Breast epithelium (tissue), 4 donors: ENCODE results near the gene PPP6C. TPM values are rescaled to one million over a fixed set of nuclear protein-coding genes. Genes with fewer than 3 reads are reported as not detected.
"Not testable (repeated sequence)": the region's sequence is repeated elsewhere in the genome, so short reads cannot be mapped to it uniquely, and the experiment has no call there.

Source experiments
- DNase-seq, 2 donors: peaks; one replicate each; pipeline ENCODE4 v3.0.0-alpha.2; 2019; ENCODE audit warnings: low spot score in 2 of 2
- H3K27ac ChIP-seq, 2 donors: fragments of 200-600 bp; sonication (generic) in 1 of 2; one replicate each; pipeline ENCODE4 v1.5.1; 2016 to 2019; ENCODE audit warnings: mild to moderate bottlenecking in 1 of 2
- H3K27me3 ChIP-seq, 2 donors: fragments of 200-600 bp; sonication (generic) in 1 of 2; one replicate each; pipeline versions ENCODE4 v1.5.1 to v1.6.0; 2017 to 2019; ENCODE audit warnings: control low read depth in 1 of 2, mild to moderate bottlenecking in 1 of 2
- H3K36me3 ChIP-seq: fragments of 200-600 bp; one replicate; pipeline ENCODE4 v1.5.1; 2019
- H3K4me1 ChIP-seq, 2 donors: fragments of 200-600 bp; sonication (generic); one replicate each; pipeline ENCODE4 v1.5.1; 2016 to 2019; ENCODE audit warnings: control low read depth in 1 of 2
- H3K4me3 ChIP-seq, 3 donors: fragments of 200-600 bp; sonication (generic); 1 replicate in 2 of 3; 2 replicates in 1 of 3; pipeline ENCODE4 v1.5.1; 2016 to 2019; ENCODE audit warnings: mild to moderate bottlenecking in 3 of 3, moderate library complexity in 2 of 3
- H3K9me3 ChIP-seq, 2 donors: fragments of 200-600 bp; sonication (generic) in 1 of 2; one replicate each; pipeline ENCODE4 v1.5.1; 2016 to 2019; ENCODE audit warnings: control low read depth in 1 of 2
- CTCF ChIP-seq, 3 donors: fragments of 450-650 bp; IDR thresholded peaks; one replicate each; pipeline ENCODE4 v1.5.1; 2016 to 2017; ENCODE audit warnings: antibody characterized with exemption in 3 of 3, mild to moderate bottlenecking in 3 of 3, moderate library complexity in 3 of 3
- POLR2A ChIP-seq: fragments of 450-650 bp; IDR thresholded peaks from one replicate; pipeline ENCODE4 v1.6.1; 2016; ENCODE audit warnings: antibody characterized with exemption, mild to moderate bottlenecking, moderate library complexity
- POLR2AphosphoS5 ChIP-seq, 3 donors: sonication (generic); formaldehyde crosslinking; IDR thresholded peaks; one replicate each; pipeline ENCODE4 v1.6.1; 2017; ENCODE audit warnings: antibody characterized with exemption in 3 of 3
- intact Hi-C: fragments of 100-400 bp; cut with DNase I; formaldehyde crosslinking; loops from one replicate; pipeline ENCODE4 v1.15.1; 2023; ENCODE audit warnings: low total_unique reads
- total RNA-seq, 3 donors: library from RNA; depleted of rRNA; stranded (reverse); fragments of >200 nt; gene quantifications; one replicate each; pipeline ENCODE4 v1.1.0, GENCODE V29; 2016

The PPP6C gene
- total RNA-seq, 3 donors from 2014 or later, result 34.4 to 50.2 (median 42.1) TPM

- TF ChIP-seq CTCF (IDR thresholded peaks at IDR 0.05), result no peak
- no peak for TF ChIP-seq POLR2A
- no peak for TF ChIP-seq POLR2AphosphoS5 (IDR thresholded peaks at IDR 0.05)
- H3K9me3 ChIP-seq, result no peaks in the 10 kb centered on the region
- H3K4me1 ChIP-seq, result no peaks in the 10 kb centered on the region
- H3K27me3 ChIP-seq, result no peaks in the 10 kb centered on the region
- H3K4me3 ChIP-seq, result peak overlapping the region; percentile 98
- H3K27ac ChIP-seq, result peak overlapping the region; percentile 97
- no peaks in the 10 kb centered on the region for H3K36me3 ChIP-seq
- intact Hi-C loops, result no loop called here
- no peak for DNase-seq
Measured at GRCh38 chr9:125190361-125190801, 778 bp upstream of the PPP6C start.

GRCh38 chr9:125189011-125189360 is 617 bp downstream of the PPP6C start:
- no peaks in the 10 kb centered on the region for H3K9me3 ChIP-seq
- no peaks in the 10 kb centered on the region for H3K36me3 ChIP-seq
- peak in 1 of 2 donors; percentile 26 for DNase-seq
- intact Hi-C loops, result no loop called here
- H3K4me3 ChIP-seq, result peak overlapping the region; percentile 98
- H3K27me3 ChIP-seq, result no peaks in the 10 kb centered on the region
- H3K4me1 ChIP-seq, result no peaks in the 10 kb centered on the region
- H3K27ac ChIP-seq, result peak overlapping the region; percentile 97
- TF ChIP-seq POLR2A (no peak), CTCF (IDR thresholded peaks at IDR 0.05) (no peak)

- Histone ChIP-seq H3K9me3 (no peaks in the 10 kb centered on the region), H3K36me3 (no peaks in the 10 kb centered on the region), H3K27ac (no peak overlapping the region), H3K27me3 (no peaks in the 10 kb centered on the region), H3K4me3 (no peak overlapping the region), H3K4me1 (no peaks in the 10 kb centered on the region)
- no peak for TF ChIP-seq POLR2A
- no peak for TF ChIP-seq CTCF (IDR thresholded peaks at IDR 0.05)
- TF ChIP-seq POLR2AphosphoS5 (IDR thresholded peaks at IDR 0.05), result no peak
- DNase-seq, result no peak
- intact Hi-C loops, result no loop called here
Measured at GRCh38 chr9:125183561-125183960, 6.0 kb downstream of the PPP6C start.

GRCh38 chr9:125183054-125183453 is 6.5 kb downstream of the PPP6C start:
- Histone ChIP-seq H3K9me3 (no peaks in the 10 kb centered on the region), H3K4me3 (no peak overlapping the region), H3K27me3 (no peaks in the 10 kb centered on the region), H3K36me3 (no peaks in the 10 kb centered on the region), H3K4me1 (no peaks in the 10 kb centered on the region), H3K27ac (no peak overlapping the region)
- intact Hi-C loops, result no loop called here
- no peak for DNase-seq
- no peak for TF ChIP-seq POLR2A
- TF ChIP-seq CTCF (IDR thresholded peaks at IDR 0.05), result no peak
- no peak for TF ChIP-seq POLR2AphosphoS5 (IDR thresholded peaks at IDR 0.05)

- DNase-seq, H3K4me3 ChIP-seq, intact Hi-C loops, H3K9me3 ChIP-seq, H3K36me3 ChIP-seq, H3K4me1 ChIP-seq, H3K27ac ChIP-seq, H3K27me3 ChIP-seq: not testable (repeated sequence)
Measured at GRCh38 chr9:125181756-125182155, 7.8 kb downstream of the PPP6C start.

GRCh38 chr9:125180876-125181275 is 8.7 kb downstream of the PPP6C start:
- DNase-seq, result no peak
- no peaks in the 10 kb centered on the region for H3K36me3 ChIP-seq
- no peaks in the 10 kb centered on the region for H3K27me3 ChIP-seq
- intact Hi-C loops, result no loop called here
- H3K27ac ChIP-seq, result no peak overlapping the region
- H3K4me3 ChIP-seq, result no peak overlapping the region
- no peaks in the 10 kb centered on the region for H3K9me3 ChIP-seq
- no peaks in the 10 kb centered on the region for H3K4me1 ChIP-seq
- TF ChIP-seq POLR2A (no peak), CTCF (IDR thresholded peaks at IDR 0.05) (no peak)

- intact Hi-C loops, H3K4me1 ChIP-seq, DNase-seq, H3K9me3 ChIP-seq, H3K27me3 ChIP-seq, H3K4me3 ChIP-seq, H3K36me3 ChIP-seq, H3K27ac ChIP-seq: not testable (repeated sequence)
Measured at GRCh38 chr9:125179776-125180175, 9.8 kb downstream of the PPP6C start.
